A673 (cell line): Measurements from ENCODE around the gene CDH4.

Experiments
- EZH2 ChIP-seq: fragments of 200-600 bp; sonication (generic); IDR thresholded peaks from 2 replicates; pipeline ENCODE4 v1.6.1; 2017; ENCODE audit warnings: borderline replicate concordance, low read depth, mild to moderate bottlenecking, mixed read lengths, antibody characterized with exemption, low read length; ENCODE audit not compliant: poor library complexity, severe bottlenecking
- TF ChIP-seq, protein P1 (sequence below): fragments of 300-800, 200-600 bp; sonication (generic); conservative IDR thresholded peaks from 2 replicates; pipeline ENCODE4 v1.5.1; 2017; ENCODE audit warnings: low read depth, mild to moderate bottlenecking, antibody characterized with exemption, low read length, moderate library complexity, mixed read lengths

DNA sequence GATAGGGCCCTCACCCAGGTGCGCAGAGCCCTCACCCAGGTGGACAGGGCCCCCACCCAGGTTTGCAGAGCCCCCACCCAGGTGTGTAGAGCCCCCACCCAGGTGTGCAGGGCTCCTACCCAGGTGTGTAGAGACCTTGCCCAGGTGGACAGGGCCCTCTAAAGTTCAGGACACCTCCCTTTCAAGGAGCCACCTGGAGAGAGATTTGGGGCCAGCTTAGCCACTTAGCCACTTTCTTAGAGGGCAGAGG lies 533.4 kb downstream of the CDH4 start:
- TF ChIP-seq, protein P1, sequence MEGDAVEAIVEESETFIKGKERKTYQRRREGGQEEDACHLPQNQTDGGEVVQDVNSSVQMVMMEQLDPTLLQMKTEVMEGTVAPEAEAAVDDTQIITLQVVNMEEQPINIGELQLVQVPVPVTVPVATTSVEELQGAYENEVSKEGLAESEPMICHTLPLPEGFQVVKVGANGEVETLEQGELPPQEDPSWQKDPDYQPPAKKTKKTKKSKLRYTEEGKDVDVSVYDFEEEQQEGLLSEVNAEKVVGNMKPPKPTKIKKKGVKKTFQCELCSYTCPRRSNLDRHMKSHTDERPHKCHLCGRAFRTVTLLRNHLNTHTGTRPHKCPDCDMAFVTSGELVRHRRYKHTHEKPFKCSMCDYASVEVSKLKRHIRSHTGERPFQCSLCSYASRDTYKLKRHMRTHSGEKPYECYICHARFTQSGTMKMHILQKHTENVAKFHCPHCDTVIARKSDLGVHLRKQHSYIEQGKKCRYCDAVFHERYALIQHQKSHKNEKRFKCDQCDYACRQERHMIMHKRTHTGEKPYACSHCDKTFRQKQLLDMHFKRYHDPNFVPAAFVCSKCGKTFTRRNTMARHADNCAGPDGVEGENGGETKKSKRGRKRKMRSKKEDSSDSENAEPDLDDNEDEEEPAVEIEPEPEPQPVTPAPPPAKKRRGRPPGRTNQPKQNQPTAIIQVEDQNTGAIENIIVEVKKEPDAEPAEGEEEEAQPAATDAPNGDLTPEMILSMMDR, result no peak
- TF ChIP-seq EZH2, result no peak
